Measurements from ENCODE around the gene LLGL1.
"Not testable (repeated sequence)": the region's sequence is repeated elsewhere in the genome, so short reads cannot be mapped to it uniquely, and the experiment has no call there.

Gene LLGL1

GRCh38 chr17:18194804-18195203 lies 30.6 kb upstream of the LLGL1 start:
- no peak for DNase-seq (ENCODE audit: low read depth)

GRCh38 chr17:18195246-18195645 lies 30.2 kb upstream of the LLGL1 start:
- no peak for DNase-seq (ENCODE audit: low read depth)

- no peak for DNase-seq (ENCODE audit: low read depth)
Observed at GRCh38 chr17:18197535-18198194, 27.8 kb upstream of the LLGL1 start.

- no peak for DNase-seq (ENCODE audit: low read depth)
Observed at GRCh38 chr17:18198530-18198929, 26.9 kb upstream of the LLGL1 start.

- no peak for DNase-seq (ENCODE audit: low read depth)
Observed at GRCh38 chr17:18201108-18201507, 24.3 kb upstream of the LLGL1 start.

- DNase-seq (ENCODE audit: low read depth): no peak
Observed at GRCh38 chr17:18203308-18203707, 22.1 kb upstream of the LLGL1 start.

GRCh38 chr17:18205861-18206260 lies 19.6 kb upstream of the LLGL1 start:
- DNase-seq (ENCODE audit: low read depth): no peak

GRCh38 chr17:18206962-18207361 lies 18.5 kb upstream of the LLGL1 start:
- DNase-seq (ENCODE audit: low read depth): no peak

- no peak for DNase-seq (ENCODE audit: low read depth)
Observed at GRCh38 chr17:18208092-18208491, 17.3 kb upstream of the LLGL1 start.

- DNase-seq (ENCODE audit: low read depth): no peak
Observed at GRCh38 chr17:18213666-18214270, 11.7 kb upstream of the LLGL1 start.

GRCh38 chr17:18216906-18217305 lies 8.5 kb upstream of the LLGL1 start:
- DNase-seq (ENCODE audit: low read depth): not testable (repeated sequence)

- peak; percentile 60 for DNase-seq (ENCODE audit: low read depth)
Observed at GRCh38 chr17:18217412-18218015, 7.9 kb upstream of the LLGL1 start.

GRCh38 chr17:18218756-18219415 lies 6.5 kb upstream of the LLGL1 start:
- DNase-seq (ENCODE audit: low read depth): no peak

GRCh38 chr17:18224053-18224386 lies 1.4 kb upstream of the LLGL1 start:
- no peak for DNase-seq (ENCODE audit: low read depth)

GRCh38 chr17:18224387-18225120 lies 881 bp upstream of the LLGL1 start:
- DNase-seq (ENCODE audit: low read depth): no peak

GRCh38 chr17:18225642-18226283 lies 328 bp downstream of the LLGL1 start:
- DNase-seq (ENCODE audit: low read depth): no peak

- DNase-seq (ENCODE audit: low read depth): no peak
Observed at GRCh38 chr17:18226284-18226945, 980 bp downstream of the LLGL1 start.

GRCh38 chr17:18227635-18228034 lies 2.2 kb downstream of the LLGL1 start:
- DNase-seq (ENCODE audit: low read depth): no peak

GRCh38 chr17:18228176-18228682 lies 2.8 kb downstream of the LLGL1 start:
- no peak for DNase-seq (ENCODE audit: low read depth)

- no peak for DNase-seq (ENCODE audit: low read depth)
Observed at GRCh38 chr17:18229254-18229653, 3.8 kb downstream of the LLGL1 start.

GRCh38 chr17:18229771-18230170 lies 4.3 kb downstream of the LLGL1 start:
- DNase-seq (ENCODE audit: low read depth): no peak

Data from activated T-cell treated with anti-CD3 and anti-CD28 coated beads for 1 hour (primary cell).